Cardiac septum (tissue), 1 donor: Measurements from ENCODE around the gene TAF1B. TPM values are rescaled to one million over a fixed set of nuclear protein-coding genes. Genes with fewer than 3 reads are reported as not detected.

Experiments used
- DNase-seq: peaks from one replicate; pipeline ENCODE4 v3.0.0-alpha.2; 2020; ENCODE audit warnings: low spot score
- intact Hi-C: fragments of 100-400 bp; cut with DNase I; formaldehyde crosslinking; loops from one replicate; pipeline ENCODE4 v1.14.0; 2022
- total RNA-seq: library from RNA; stranded (reverse); fragmentation: NEBNext Ultra II Directional; extraction: Animal tissue kit (Norgen Biotek cat#: 25700); gene quantifications from one replicate; pipeline ENCODE4 v1.2.1, GENCODE V29; 2021
- donor health status: DM: no; HTN: no; CAD: no.

The TAF1B gene
- total RNA-seq, 1 donor from 2014 or later, result 8.4 TPM

- DNase-seq, result no peak
These were observed 129.6 kb downstream of the TAF1B start for GRCh38 chr2:9972621-9973479.

GRCh38 chr2:9973690-9974089 is 130.4 kb downstream of the TAF1B start:
- no peak for DNase-seq
- intact Hi-C loops, result no loop called here

More at GRCh38 chr2:9972621-9973479, 129.6 kb downstream of the TAF1B start:
- intact Hi-C loops, result no loop called here

GRCh38 chr2:9974343-9974742 is 131.1 kb downstream of the TAF1B start:
- no peak for DNase-seq
- intact Hi-C loops, result no loop called here

GRCh38 chr2:9975328-9975727 is 132.1 kb downstream of the TAF1B start:
- intact Hi-C loops, result no loop called here
- DNase-seq, result no peak

GRCh38 chr2:9975805-9976447 is 132.7 kb downstream of the TAF1B start:
- DNase-seq, result no peak
- intact Hi-C loops, result no loop called here

GRCh38 chr2:9979977-9980376 is 136.7 kb downstream of the TAF1B start:
- DNase-seq, result no peak
- intact Hi-C loops, result loop anchor here (5.0 to 10.0 kb wide), 2 partner anchors 138 to 165 kb away; partner anchors contain the start of gene TAF1B

- intact Hi-C loops, result loop anchor here (5.0 to 10.0 kb wide), 2 partner anchors 138 to 166 kb away; partner anchors contain the start of gene TAF1B
- DNase-seq, result no peak
These were observed 137.2 kb downstream of the TAF1B start for GRCh38 chr2:9980520-9980919.

GRCh38 chr2:9981655-9982054 is 138.4 kb downstream of the TAF1B start:
- intact Hi-C loops, result loop anchor here (5.0 to 10.0 kb wide), 2 partner anchors 139 to 167 kb away; partner anchors contain the start of gene TAF1B
- no peak for DNase-seq

- no peak for DNase-seq
- intact Hi-C loops, result loop anchor here (5.0 to 10.0 kb wide), 2 partner anchors 140 to 167 kb away; partner anchors contain the start of gene TAF1B
These were observed 139.0 kb downstream of the TAF1B start for GRCh38 chr2:9982248-9982647.

GRCh38 chr2:9982891-9983290 is 139.6 kb downstream of the TAF1B start:
- intact Hi-C loops, result loop anchor here (5.0 to 10.0 kb wide), 2 partner anchors 141 to 168 kb away; partner anchors contain the start of gene TAF1B
- no peak for DNase-seq

- intact Hi-C loops, result loop anchor here (2.0 to 10.0 kb wide), 3 partner anchors 63 to 169 kb away; partner anchors contain the start of gene TAF1B
- peak; percentile 41 for DNase-seq
These were observed 140.3 kb downstream of the TAF1B start for GRCh38 chr2:9983401-9984216.

Other genes starting within 250 kb of the TAF1B start
- gene YWHAQ, start 212.5 kb upstream of the TAF1B start, total RNA-seq, result 299 TPM
- gene GRHL1, start 108.2 kb downstream of the TAF1B start, total RNA-seq, result 1.1 TPM
- 22.3 TPM for gene KLF11, start 200.1 kb downstream of the TAF1B start, total RNA-seq
- gene CYS1, start 236.9 kb downstream of the TAF1B start, total RNA-seq, result 3.8 TPM